ENCODE results near the gene SV2C.
A peak's percentile ranks its signal among the peaks of the same experiment; 100 is the strongest.
"Not testable (repeated sequence)": the region's sequence is repeated elsewhere in the genome, so short reads cannot be mapped to it uniquely, and the experiment has no call there.

The SV2C gene

GRCh38 chr5:76312783-76313182 lies 229.6 kb downstream of the SV2C start:
- DNase-seq = no peak

- DNase-seq = no peak
Measured at GRCh38 chr5:76314643-76315042, 231.5 kb downstream of the SV2C start.

GRCh38 chr5:76319673-76320072 lies 236.5 kb downstream of the SV2C start:
- DNase-seq = no peak

- DNase-seq = not testable (repeated sequence)
Measured at GRCh38 chr5:76323494-76323893, 240.3 kb downstream of the SV2C start.

GRCh38 chr5:76325326-76325725 lies 242.1 kb downstream of the SV2C start:
- DNase-seq = no peak

GRCh38 chr5:76325876-76326491 lies 242.8 kb downstream of the SV2C start:
- DNase-seq = no peak

GRCh38 chr5:76326577-76327302 lies 243.6 kb downstream of the SV2C start:
- no peak for DNase-seq

GRCh38 chr5:76329346-76329745 lies 246.2 kb downstream of the SV2C start:
- no peak for DNase-seq

GRCh38 chr5:76331126-76331525 lies 247.9 kb downstream of the SV2C start:
- DNase-seq = no peak

GRCh38 chr5:76332102-76332501 lies 248.9 kb downstream of the SV2C start:
- DNase-seq = no peak

- no peak for DNase-seq
Measured at GRCh38 chr5:76332611-76333205, 249.5 kb downstream of the SV2C start.

GRCh38 chr5:76333571-76333970 lies 250.4 kb downstream of the SV2C start:
- no peak for DNase-seq

GRCh38 chr5:76334574-76334973 lies 251.4 kb downstream of the SV2C start:
- no peak for DNase-seq

GRCh38 chr5:76335451-76335850 lies 252.3 kb downstream of the SV2C start:
- not testable (repeated sequence) for DNase-seq

- DNase-seq = not testable (repeated sequence)
Measured at GRCh38 chr5:76336253-76336809, 253.1 kb downstream of the SV2C start.

- DNase-seq = peak; percentile 76
Measured at GRCh38 chr5:76337953-76338451, 254.8 kb downstream of the SV2C start.

GRCh38 chr5:76339919-76340318 lies 256.7 kb downstream of the SV2C start:
- DNase-seq = no peak

- DNase-seq = no peak
Measured at GRCh38 chr5:76341651-76342334, 258.6 kb downstream of the SV2C start.

GRCh38 chr5:76342474-76342873 lies 259.3 kb downstream of the SV2C start:
- no peak for DNase-seq

- DNase-seq = peak; percentile 14
Measured at GRCh38 chr5:76345582-76345981, 262.4 kb downstream of the SV2C start.

GRCh38 chr5:76351176-76351575 lies 268.0 kb downstream of the SV2C start:
- no peak for DNase-seq

GRCh38 chr5:76351577-76351976 lies 268.4 kb downstream of the SV2C start:
- DNase-seq = no peak

- no peak for DNase-seq
Measured at GRCh38 chr5:76356887-76357286, 273.7 kb downstream of the SV2C start.
